SIG-M5 treated with dmso at 0.1 percent for 504 hours (cell line): Measurements from ENCODE around the gene CEBPG.
A peak's percentile ranks its signal among the peaks of the same experiment; 100 is the strongest.

ENCODE experiments used
- DNase-seq: peaks from one replicate; lab custom pipeline; 2025; ENCODE audit not compliant: unreplicated experiment; lab: John Stamatoyannopoulos, UW

The CEBPG gene

DNA sequence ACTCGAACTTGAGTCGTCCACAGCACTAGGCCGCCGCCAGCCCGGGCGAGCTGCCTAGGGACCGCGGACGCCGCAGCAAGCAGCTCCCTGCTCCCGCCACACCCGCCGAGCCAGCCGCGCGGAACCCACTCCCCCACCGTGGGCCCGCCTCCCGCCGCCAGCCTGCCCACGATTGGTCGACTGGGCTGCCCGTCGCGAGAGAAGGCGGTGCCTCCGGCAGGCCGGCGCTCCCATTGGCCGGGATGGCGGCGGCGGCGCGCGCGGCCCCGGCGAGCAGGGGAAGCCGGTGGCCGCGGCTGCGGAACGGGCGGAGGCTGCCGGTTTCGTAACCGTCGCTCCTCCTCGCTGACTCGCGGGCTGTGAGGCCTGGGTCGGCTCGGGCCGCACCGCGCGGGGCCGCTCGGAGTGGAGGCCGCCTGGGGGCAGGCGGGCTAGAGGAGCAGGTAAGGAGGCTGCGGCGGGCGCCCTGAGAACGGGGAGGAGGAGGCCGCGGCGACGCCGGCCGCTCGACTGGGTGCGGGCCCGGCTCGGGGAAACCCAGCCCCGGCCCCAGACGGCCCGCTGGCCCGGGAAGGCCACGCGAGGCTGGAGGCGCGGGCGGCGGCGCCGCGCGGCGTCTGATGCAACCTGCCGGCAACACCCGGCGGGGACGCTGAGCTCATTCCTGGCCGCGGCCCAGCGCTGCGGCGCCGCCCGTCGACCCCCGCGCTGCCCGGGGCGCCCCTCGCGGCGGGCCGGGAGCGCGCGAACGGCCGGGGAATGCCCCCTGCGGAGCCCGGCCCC is at the start of gene CEBPG:
TSS of gene CEBPG (plus strand) at position 257 of the 783 bp plus-strand sequence. CDS start 5,531 bp downstream, outside the sequence.
- DNase-seq, result peak; percentile 77

DNA sequence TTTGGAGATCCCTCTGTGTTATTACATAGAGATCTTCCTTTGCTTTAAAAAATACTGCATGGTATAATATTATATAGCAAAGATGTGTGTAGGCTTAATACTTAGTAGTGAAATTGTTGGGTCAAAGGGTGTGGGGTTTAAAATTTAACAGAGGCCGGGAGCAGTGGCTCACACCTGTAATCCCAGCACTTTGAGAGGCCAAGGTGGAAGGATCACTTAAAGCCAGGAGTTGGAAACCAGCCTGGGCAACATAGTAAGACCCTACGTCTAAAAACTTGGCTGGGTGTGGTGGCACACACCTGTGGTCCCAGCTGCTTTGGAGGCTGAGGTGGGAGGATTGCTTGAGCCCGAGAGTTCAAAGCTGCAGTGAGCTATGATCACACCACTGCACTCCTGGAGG is 48.9 kb upstream of the CEBPG start:
- no peak for DNase-seq

DNA sequence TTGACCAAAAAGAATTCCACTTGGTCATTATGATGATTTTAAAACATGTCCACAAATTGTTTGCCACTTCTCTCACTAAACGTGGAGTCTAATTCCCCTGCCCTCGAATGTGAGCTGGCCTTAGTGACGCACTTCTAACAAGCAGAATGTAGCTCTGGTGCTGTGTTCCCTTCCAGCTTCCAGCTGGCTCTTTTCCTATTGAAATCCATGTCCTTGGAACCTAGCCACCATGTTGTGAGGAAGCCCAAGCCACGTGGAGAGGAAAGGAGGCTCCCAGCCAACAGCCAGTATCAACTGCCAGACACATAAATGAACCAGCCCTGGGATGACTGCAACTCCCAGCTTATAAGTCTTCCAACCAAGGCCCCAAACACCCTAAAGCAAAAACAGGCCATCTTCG is 47.6 kb upstream of the CEBPG start:
- DNase-seq, result no peak

DNA sequence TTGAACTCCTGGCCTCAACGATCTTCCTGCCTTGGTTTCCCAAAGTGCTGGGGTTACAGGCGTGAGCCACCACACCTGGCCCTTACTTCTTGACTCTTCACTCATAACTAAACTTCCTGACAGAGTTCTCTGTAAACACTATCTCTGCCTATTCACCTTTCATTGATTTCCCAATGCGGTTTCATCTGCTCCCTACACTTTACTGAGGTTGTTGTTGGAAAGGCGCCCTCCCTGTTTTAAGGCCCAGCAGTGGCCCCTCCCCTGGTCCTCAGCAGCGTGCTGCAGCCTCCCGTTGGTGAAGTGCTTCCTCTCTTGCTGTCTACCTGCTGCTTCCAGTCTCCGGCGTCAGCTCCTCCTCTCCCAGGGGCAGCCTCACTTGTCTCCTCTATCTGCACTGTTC is 44.4 kb upstream of the CEBPG start:
- DNase-seq, result no peak

DNA sequence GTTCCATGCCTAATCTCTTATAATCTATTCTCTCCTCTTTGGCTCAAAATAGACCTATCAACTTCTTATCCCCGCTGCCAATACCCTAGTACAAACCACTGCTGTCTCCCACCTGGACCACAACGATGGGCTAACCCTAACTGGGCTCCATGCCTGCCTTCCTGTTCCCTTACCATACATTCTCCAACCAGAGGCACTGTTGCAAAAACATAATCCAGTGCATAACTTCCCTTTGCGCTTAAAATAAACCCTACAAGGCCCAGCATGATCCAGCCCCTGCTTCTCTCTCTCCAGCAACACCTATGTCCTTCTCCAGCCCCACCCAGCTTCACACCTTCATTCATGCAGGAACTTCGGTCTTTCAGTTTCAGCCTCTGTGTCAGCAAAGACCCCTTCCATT is 43.8 kb upstream of the CEBPG start:
- DNase-seq, result peak; percentile 73

DNA sequence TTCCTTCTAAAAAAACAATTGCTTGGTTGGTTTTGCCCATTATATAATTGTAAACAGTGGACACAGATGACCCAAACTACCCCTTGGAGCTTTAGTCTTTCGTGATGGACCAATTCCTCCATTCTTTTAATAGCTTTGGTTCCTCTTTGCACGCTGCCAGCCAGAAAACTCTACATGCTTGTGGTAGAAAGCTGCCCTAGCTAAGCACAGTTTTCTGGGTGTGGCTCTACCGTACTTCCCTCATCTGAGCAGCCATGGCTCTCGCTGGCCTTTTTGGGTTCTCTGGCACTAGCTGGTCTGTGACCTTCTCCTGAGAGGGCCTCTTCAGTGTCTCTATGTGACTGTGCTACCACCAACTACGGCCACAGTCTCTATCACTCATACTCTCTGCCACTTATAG is 41.3 kb upstream of the CEBPG start:
- peak; percentile 94 for DNase-seq

DNA sequence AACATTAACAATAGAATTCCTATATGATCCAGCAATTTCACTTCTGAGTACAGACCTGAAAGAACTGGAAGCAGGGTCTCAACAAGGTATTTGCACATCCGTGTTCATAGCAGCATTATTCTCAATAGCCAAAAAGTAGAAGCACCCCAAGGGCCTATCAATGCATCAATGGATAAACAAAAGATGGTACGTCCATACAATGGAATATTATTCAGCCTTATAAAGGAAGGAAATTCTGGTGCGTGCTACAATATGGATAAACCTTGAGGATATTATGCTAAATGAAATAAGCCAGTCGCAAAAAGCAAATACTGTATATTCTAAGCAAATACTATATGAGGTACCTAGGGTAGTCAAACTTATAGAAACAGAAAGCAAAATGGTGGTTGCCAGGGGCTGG is 40.4 kb upstream of the CEBPG start:
- DNase-seq, result no peak

DNA sequence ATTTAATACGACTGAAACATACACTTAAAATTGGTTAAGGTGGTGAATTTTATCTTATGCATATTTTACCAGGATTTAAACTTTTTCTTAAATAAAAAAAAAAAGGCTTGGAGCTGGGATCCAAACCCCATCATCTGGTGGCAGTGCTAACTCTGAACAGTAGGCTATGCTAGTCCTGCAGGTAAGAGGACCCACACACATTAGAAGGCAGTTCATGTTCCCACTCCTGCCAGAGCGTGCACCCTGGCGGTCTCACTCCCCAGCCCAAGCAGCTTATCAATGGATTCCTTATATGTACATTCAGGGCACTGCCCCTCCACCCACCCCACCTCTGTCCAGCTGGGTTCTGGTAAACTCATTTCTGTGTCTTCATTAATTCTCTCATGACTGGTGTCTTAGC is 39.9 kb upstream of the CEBPG start:
- DNase-seq, result no peak

DNA sequence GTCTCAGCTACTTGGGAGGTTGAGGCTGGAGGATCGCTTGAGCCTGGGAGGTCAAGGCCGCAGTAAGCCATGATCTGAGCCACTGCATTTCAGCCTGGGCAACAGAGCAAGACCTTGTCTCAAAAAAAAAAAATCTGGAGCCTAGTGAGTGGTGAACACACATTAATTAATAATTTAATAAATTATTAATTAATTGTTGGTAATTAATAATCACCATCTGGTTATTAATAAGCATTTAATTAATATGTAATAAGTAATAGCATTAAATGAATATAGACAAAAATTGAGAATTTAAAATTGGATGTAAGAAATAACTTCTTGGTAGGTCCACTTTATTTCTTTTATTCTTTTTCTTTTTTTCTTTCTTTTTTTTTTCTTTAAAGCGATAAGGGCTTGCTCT is 39.2 kb upstream of the CEBPG start:
- no peak for DNase-seq

DNA sequence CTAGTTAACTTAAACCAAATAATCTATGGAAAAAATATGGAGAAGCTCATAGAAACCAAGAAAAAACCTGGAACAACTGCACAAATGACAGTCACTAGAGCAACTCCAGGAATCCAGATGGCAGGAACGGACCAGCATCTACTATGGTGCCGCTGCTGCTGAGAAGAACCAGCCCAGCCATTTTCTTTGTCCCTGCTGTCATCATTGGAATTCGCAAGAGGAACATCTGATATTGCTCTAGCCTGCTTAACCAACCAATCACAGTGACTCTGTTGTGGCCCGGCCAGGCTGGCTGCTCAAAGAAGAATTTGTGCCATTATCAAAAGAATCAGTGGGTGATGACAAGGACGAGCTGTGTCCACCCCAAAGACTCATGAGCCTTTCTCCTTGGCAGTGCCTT is 38.1 kb upstream of the CEBPG start:
- DNase-seq, result no peak

DNA sequence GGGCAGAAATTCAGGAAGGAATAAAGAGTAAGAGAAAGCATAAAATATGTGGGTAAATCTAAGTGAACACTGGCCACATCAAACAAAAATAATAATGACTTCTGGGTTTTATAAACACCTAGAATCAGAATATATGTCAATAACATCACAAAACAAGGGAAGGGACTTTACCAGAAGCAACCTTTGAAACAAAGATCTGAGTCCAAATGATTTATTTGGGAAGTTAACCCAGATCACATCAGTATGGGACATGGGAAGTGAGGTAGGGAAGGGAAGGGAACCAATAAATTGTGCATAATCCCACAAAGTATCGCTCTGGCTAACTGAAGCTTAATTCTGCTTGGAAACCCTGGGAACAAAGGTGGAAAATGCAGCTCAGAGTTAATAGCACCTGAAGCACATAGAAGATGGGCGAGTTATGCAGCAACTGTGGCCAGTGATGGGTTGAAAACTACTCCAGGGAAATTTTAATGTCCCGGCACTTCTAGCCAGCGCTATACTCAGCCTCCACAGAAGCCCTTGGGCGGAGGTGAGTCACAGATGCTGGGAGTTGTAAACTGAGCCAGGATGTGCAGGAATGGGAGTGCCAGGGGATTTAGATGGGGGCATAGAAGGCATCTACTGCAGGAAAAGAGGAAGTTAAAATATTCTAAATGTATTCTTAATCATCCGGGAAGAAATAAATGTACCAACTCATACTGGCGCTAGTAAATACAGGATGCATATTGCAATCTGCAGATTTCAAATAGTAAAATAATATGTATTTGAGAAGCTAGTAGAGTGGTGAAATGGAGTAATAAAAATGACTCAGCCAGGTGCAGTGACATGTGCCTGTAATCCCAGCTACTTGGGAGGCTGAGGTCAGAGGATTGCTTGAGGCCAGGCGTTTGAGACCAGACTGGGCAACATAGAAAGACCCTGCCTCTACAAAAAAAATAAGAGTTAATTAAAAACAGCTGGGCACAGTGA is 34.2 kb upstream of the CEBPG start:
- DNase-seq, result no peak

DNA sequence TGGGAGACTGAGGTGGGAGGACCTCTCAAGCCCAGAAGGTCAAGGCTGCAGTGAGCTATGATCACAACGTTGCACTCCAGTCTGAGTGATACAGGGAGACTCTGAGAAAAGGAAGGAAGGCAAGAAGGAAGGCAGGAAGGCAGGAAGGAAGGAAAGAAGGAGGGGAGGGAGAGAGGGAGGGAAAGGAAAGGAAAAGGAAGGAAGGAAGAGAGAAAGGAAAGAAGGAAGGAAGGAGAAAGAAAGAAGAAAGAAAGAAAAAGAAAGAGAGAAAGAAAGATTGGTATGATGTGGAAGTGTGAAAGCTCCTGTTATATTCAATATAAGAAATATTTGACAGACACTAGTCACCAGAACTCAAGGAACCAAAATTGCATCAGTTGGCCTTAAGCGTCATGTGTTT is 32.5 kb upstream of the CEBPG start:
- no peak for DNase-seq

DNA sequence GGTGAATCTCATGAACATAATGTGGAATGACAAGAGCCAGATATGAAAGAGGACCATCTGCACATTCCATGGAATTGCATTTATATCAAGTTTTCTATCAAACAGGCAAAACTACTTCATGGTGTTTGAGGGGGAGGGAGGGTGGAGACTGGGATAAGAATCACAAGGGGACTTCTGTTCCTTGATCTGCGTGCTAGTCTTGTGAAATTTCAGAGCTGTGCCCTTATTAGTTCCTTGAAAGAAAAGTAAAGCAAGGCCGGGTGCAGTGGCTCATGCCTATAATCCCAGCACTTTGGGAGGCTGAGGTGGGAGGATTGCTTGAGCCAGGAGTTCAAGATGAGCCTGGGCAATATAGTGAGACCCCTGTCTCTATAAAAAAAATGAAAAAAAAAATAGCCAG is 30.2 kb upstream of the CEBPG start:
- DNase-seq, result no peak

DNA sequence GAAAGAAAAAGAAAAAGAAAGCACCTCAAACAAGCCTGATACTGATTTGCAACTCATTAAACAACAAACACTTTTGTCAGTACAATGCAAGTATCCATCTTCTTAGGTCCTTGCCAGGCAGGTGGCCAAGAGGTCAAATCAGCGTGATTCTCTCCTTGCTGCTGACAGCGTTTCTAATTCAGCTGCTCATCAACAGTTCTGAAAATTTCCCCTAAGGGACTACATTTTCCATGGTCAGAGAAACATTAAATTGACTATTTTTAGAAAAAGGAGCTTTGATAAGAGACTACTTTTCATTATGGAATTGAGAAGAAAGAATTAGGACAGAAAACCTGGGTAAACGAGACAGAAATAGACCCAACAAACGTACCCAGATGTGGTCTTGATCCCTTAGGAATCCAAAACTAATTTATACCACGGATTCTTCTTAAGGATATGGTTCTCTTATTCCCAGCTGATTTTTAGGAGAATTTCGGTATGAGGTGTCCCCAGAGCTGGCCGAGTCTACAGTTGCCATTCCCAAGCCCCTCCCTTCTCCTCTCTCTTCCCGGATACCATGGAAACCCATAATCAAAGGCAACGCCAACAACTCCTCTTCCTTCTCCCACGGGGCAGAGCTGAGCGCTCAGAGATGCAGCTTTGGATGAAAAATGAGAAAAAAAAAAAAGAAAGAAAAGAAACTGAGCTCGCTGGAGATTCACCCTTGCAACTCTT is 29.5 kb upstream of the CEBPG start:
- no peak for DNase-seq

DNA sequence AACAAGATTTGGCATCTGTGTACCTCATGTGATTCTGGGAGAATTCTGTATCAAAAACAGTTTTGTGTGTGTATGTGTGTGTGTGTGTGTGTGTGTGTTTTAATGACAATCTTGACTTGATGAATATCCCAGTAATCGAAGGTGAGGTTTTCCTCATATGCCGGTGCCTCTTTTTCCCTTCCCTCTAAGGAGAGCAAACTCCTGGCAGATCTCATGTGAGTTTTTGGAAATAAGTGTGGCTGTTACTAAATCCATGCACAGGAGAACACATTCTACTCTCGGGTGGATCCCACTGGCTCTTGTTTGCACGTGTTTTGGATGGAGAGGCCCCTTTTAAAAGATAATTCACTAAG is 29.0 kb upstream of the CEBPG start:
- no peak for DNase-seq

DNA sequence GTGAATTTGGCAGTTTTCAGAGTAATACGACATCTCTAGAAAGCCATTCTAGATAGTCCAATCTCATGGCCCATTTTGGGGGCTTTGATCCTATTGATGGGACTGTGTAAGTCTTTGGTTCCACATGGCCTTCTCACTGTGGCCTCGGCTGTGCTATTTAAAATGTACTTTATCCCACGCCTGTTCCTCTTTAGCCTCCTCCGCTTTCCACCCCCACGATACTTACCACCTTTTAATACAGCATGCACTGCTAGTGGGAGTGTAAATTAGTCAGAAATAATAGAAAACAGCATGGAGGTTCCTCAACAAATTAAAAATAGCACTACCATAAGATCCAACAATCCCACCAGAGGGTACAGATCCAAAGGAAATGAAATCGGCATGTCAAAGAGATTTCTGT is 28.3 kb upstream of the CEBPG start:
- no peak for DNase-seq

DNA sequence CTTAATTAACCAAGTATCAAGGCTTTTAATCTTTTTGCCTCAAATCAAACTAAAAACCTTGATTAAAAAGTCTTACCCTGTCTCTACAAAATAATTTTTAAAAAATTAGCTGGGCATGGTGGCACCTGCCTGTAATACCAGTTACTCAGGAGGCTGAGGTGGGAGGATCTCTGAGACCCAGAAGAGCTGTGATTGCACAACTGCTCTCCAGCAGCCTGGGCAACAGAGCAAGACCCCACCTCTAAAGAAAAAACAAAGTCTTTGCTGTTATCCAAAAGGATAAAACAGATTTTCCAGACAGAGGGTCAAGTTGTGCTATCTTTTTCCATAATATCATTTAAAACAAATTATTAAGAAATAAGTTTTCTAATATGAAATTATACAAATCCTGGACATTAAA is 26.8 kb upstream of the CEBPG start:
- no peak for DNase-seq

DNA sequence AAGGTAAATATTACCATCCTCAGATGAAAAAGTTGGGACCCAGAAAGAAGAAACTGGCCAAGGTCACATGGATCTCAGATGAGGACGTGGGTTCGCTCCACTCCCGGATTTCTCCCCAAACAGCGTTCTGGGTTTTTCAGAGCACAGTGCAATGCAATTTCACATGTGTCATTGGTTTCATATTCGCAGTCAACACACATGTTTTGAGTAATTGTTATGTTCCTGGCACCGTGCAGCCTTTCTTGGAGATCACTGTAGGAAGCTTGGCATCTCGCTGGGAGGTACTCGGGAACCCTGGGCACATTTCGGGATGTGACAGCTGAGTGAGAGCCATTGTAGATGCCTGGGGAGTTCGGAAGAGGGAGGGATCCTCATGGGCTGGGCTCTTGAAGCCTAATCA is 26.2 kb upstream of the CEBPG start:
- DNase-seq, result no peak

DNA sequence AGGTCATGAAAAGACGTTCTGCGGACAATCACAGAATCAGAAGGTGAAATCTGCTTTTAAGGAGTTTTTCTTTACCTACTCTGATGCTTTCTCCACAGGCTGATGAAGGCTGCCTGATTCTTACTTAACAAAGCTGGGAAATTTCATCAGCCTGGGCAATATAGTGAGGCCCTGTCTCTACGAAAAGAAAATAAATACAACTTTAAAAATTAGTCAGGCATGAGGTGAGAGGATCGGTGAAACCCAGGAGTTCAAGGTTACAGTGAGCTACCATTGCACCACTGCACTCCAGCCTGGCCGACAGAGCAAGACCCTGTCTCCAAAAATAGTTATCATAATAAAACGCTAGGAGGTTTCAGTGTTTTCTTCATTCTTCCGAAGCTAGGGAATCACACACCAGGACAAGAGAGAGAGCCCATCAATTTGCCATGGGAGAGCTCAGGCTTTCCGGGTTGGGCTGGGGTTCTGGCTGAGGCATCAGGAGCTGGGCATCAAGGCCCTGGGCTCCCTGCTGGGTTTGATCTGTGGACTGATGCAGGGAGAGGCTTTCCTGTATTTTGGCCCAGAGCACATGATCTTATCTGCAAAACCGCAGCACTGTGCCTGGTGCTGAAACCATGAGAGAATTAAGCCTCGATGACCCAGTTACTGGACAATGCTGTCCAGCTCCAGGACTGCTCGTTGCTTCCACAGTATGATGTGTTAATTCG is 25.1 kb upstream of the CEBPG start:
- DNase-seq, result no peak

DNA sequence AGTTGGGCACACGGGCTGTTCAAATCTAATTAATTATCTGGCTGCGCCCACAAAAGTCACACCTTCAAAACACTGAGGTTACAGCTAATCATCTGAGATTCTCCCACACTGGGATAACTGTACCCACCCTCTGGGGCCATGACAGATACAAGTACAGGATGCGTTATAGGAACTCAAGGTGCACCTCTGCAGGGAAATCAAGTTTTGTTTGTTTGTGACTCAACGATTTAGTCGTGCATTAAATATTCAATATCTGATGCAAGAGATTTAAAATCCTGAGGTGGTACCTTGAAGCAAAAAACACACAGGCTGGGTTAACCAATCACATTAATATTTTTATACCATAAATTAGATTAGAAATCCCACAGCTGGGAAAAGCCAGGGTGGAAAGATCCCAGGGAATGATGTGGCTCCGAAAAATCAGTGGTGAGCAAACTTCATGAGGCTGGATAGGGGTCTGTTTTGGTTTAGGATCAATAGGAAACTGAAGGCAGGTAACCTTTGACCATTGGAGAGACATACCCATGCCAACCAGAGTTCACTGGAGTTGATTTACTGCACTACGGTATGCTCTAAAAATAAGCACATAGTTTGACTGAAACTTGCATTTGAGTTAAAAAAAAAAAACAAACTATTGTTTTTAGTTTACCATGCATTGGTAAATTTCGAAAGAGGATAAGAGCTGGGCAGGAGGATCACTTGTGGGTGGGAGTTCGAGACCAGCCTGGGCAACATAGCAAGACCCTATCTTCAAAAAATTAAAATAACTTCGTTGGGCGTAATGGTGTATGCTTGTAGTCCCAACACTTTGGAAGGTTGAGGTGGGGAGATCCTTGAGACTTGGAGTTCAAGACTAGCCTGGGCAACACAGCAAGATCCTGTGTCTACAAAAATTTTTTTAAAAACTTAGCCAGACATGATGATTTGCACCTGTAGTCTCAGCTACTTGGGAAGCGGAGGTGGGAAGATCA is 23.9 kb upstream of the CEBPG start:
- DNase-seq, result no peak
